H1 (cell line): ENCODE measurements around the gene RALGAPB. TPM values are rescaled to one million over a fixed set of nuclear protein-coding genes. Genes with fewer than 3 reads are reported as not detected.

Source experiments
- CTCF ChIA-PET: fragments of 300-600 bp; sonication (Branson Sonifier 250); formaldehyde crosslinking; loops from one replicate; lab custom pipeline; 2021; ENCODE audit not compliant: partially characterized antibody; lab: Charles Lee
- POLR2A ChIA-PET: fragments of 300-600 bp; sonication (Branson Sonifier 250); formaldehyde crosslinking; loops from one replicate; lab custom pipeline; 2021; ENCODE audit warnings: inconsistent platforms; ENCODE audit not compliant: partially characterized antibody; lab: Charles Lee
- DNase-seq, 2 experiments: peaks; one replicate each; pipeline versions ENCODE4 v3.0.0 to v3.0.0-alpha.2; 2010 to 2022; ENCODE audit warnings: low spot score in 2 of 2, low read depth in 1 of 2, mixed read lengths in 1 of 2
- FAIRE-seq: peaks from 2 replicates; lab custom pipeline; 2011; peaks lifted over from hg19 to GRCh38; lab: Jason Lieb, UNC
- H2AFZ ChIP-seq: 2 replicates; pipeline ENCODE4 v1.8.1; 2012; ENCODE audit warnings: low read length, inconsistent platforms
- H2AK5ac ChIP-seq: 2 replicates; pipeline ENCODE4 v1.6.1; 2013; ENCODE audit warnings: low read depth, low read length
- H2BK120ac ChIP-seq: replicated peaks from 2 replicates; pipeline ENCODE3; 2013; ENCODE audit warnings: low read depth, low read length, inconsistent platforms
- H2BK12ac ChIP-seq: 2 replicates; pipeline ENCODE4 v1.6.1; 2013; ENCODE audit warnings: low read depth, low read length
- H2BK15ac ChIP-seq: 2 replicates; pipeline ENCODE4 v1.6.1; 2013; ENCODE audit warnings: low read length
- H2BK20ac ChIP-seq: 2 replicates; pipeline ENCODE4 v1.6.1; 2013; ENCODE audit warnings: low read length
- H2BK5ac ChIP-seq: 2 replicates; pipeline ENCODE4 v1.6.1; 2013; ENCODE audit warnings: low read depth, low read length
- H3K14ac ChIP-seq: 2 replicates; pipeline ENCODE4 v1.6.1; 2013; ENCODE audit warnings: inconsistent platforms; ENCODE audit not compliant: insufficient read length
- H3K18ac ChIP-seq: 2 replicates; pipeline ENCODE4 v1.6.1; 2013; ENCODE audit warnings: low read length; ENCODE audit errors: extremely low read depth
- H3K23ac ChIP-seq: 2 replicates; pipeline ENCODE4 v1.6.1; 2013; ENCODE audit warnings: inconsistent platforms; ENCODE audit not compliant: insufficient read length
- H3K23me2 ChIP-seq: 2 replicates; pipeline ENCODE4 v1.6.1; 2013; ENCODE audit warnings: low read depth, low read length
- H3K27ac ChIP-seq: 2 replicates; pipeline ENCODE4 v1.6.1; 2011; ENCODE audit warnings: low read depth, low read length, inconsistent platforms
- H3K27me3 ChIP-seq, 4 experiments: replicated peaks in 1 of 4; 1 replicate in 1 of 4; 2 replicates in 3 of 4; pipeline versions ENCODE4 v1.6.1 to v1.8.1; 2011 to 2013; ENCODE audit warnings: low read length in 3 of 4, mild to moderate bottlenecking in 3 of 4, inconsistent platforms in 2 of 4, mixed read lengths in 2 of 4, moderate library complexity in 1 of 4; ENCODE audit not compliant: control insufficient read depth in 3 of 4, insufficient read depth in 3 of 4; ENCODE audit errors: extremely low read depth in 1 of 4
- H3K36me3 ChIP-seq, 4 experiments: 2 replicates each; pipeline versions ENCODE4 v1.6.1 to v1.8.1; 2011 to 2013; ENCODE audit warnings: mild to moderate bottlenecking in 4 of 4, low read length in 3 of 4, moderate library complexity in 2 of 4, control low read depth in 1 of 4, inconsistent platforms in 1 of 4; ENCODE audit not compliant: insufficient read depth in 4 of 4, control insufficient read depth in 2 of 4
- H3K4ac ChIP-seq: replicated peaks from 2 replicates; pipeline ENCODE3; 2013; ENCODE audit warnings: low read length, low read depth, mixed read lengths, inconsistent platforms; ENCODE audit not compliant: insufficient read length
- H3K4me1 ChIP-seq, 4 experiments: replicated peaks in 1 of 4; 1 replicate in 1 of 4; 2 replicates in 3 of 4; pipeline versions ENCODE4 v1.6.1 to v1.8.1; 2011 to 2013; ENCODE audit warnings: low read length in 3 of 4, inconsistent platforms in 2 of 4, mixed read lengths in 1 of 4; ENCODE audit not compliant: insufficient read depth in 4 of 4, control insufficient read depth in 3 of 4
- H3K4me2 ChIP-seq, 2 experiments: 2 replicates each; pipeline versions ENCODE4 v1.6.1 to v1.8.1; 2011 to 2013; ENCODE audit warnings: low read depth in 2 of 2, low read length in 2 of 2, control low read depth in 1 of 2, inconsistent platforms in 1 of 2, mild to moderate bottlenecking in 1 of 2; ENCODE audit not compliant: insufficient read depth in 1 of 2
- H3K4me3 ChIP-seq, 4 experiments: fragments of 200-600, 300-600 bp in 1 of 4; sonication (generic), shearing (Covaris generic), sonication (Bioruptor Twin) in 1 of 4; 2 replicates each; pipeline versions ENCODE4 v1.5.1 to v1.8.1; 2011 to 2016; ENCODE audit warnings: low read length in 4 of 4, low read depth in 3 of 4, control low read depth in 2 of 4, inconsistent platforms in 2 of 4, mild to moderate bottlenecking in 2 of 4, mixed read lengths in 1 of 4, moderate library complexity in 1 of 4; ENCODE audit not compliant: insufficient read depth in 2 of 4; ENCODE audit errors: extremely low read depth in 1 of 4
- H3K56ac ChIP-seq: replicated peaks from 2 replicates; pipeline ENCODE3; 2013; ENCODE audit warnings: low read depth, mild to moderate bottlenecking, mixed read lengths, low read length, inconsistent platforms; ENCODE audit not compliant: insufficient read length
- H3K79me1 ChIP-seq: 2 replicates; pipeline ENCODE4 v1.6.1; 2013; ENCODE audit warnings: low read depth, low read length, control low read depth
- H3K79me2 ChIP-seq, 2 experiments: 2 replicates each; pipeline versions ENCODE4 v1.6.1 to v1.8.1; 2012 to 2013; ENCODE audit warnings: low read length in 2 of 2, mild to moderate bottlenecking in 2 of 2, inconsistent platforms in 1 of 2; ENCODE audit not compliant: insufficient read depth in 2 of 2, control insufficient read depth in 1 of 2
- H3K9ac ChIP-seq, 4 experiments: replicated peaks in 1 of 4; 1 replicate in 1 of 4; 2 replicates in 3 of 4; pipeline versions ENCODE4 v1.6.1 to v1.8.1; 2011 to 2013; ENCODE audit warnings: low read depth in 3 of 4, low read length in 3 of 4, control low read depth in 2 of 4, mild to moderate bottlenecking in 2 of 4, moderate library complexity in 2 of 4, inconsistent platforms in 1 of 4; ENCODE audit errors: extremely low read depth in 1 of 4
- H3K9me3 ChIP-seq, 2 experiments: 2 replicates each; pipeline versions ENCODE4 v1.6.1 to v1.8.1; 2012 to 2013; ENCODE audit warnings: mild to moderate bottlenecking in 2 of 2, moderate library complexity in 2 of 2, control low read depth in 1 of 2, inconsistent platforms in 1 of 2, low read depth in 1 of 2, low read length in 1 of 2, mixed read lengths in 1 of 2; ENCODE audit not compliant: insufficient read depth in 2 of 2
- H4K20me1 ChIP-seq, 2 experiments: replicated peaks in 1 of 2; 2 replicates each; pipeline versions ENCODE3 to v1.8.1; 2011 to 2013; ENCODE audit warnings: inconsistent platforms in 2 of 2, low read length in 2 of 2, mild to moderate bottlenecking in 1 of 2; ENCODE audit not compliant: insufficient read depth in 2 of 2, control insufficient read depth in 1 of 2
- H4K5ac ChIP-seq: 2 replicates; pipeline ENCODE4 v1.6.1; 2013; ENCODE audit warnings: low read length, low read depth, mixed read lengths, inconsistent platforms; ENCODE audit not compliant: insufficient read length
- H4K8ac ChIP-seq: 2 replicates; pipeline ENCODE4 v1.8.0; 2013; ENCODE audit warnings: mild to moderate bottlenecking, moderate library complexity, low read length, inconsistent platforms; ENCODE audit not compliant: insufficient read depth; ENCODE audit errors: extremely low read depth
- H4K91ac ChIP-seq: replicated peaks from 2 replicates; pipeline ENCODE3; 2013; ENCODE audit warnings: low read length, mixed read lengths, inconsistent platforms; ENCODE audit not compliant: insufficient read length
- CTBP2 ChIP-seq: IDR thresholded peaks from 2 replicates; pipeline ENCODE4 v1.7.0; 2011; ENCODE audit warnings: borderline replicate concordance, mild to moderate bottlenecking, moderate library complexity, mixed read lengths, low read length; ENCODE audit not compliant: insufficient read depth, insufficient read length
- POLR2AphosphoS5 ChIP-seq: IDR thresholded peaks from 2 replicates; pipeline ENCODE4 v1.6.1; 2011; ENCODE audit warnings: low read depth, low read length
- SAP30 ChIP-seq: fragments of 300-600 bp; sonication (generic); IDR thresholded peaks from 2 replicates; pipeline ENCODE4 v1.7.1; 2012; ENCODE audit warnings: low read length, moderate library complexity, mild to moderate bottlenecking, inconsistent platforms; ENCODE audit not compliant: insufficient read depth, insufficient replicate concordance
- WGBS, 2 experiments: shearing (Covaris generic) in 1 of 2; methylation state at CpG; one replicate each; pipeline versions ENCODE4 v1.1.6 to v1.1.7; 2013 to 2015; ENCODE audit warnings: low lambda C conversion rate in 2 of 2, mixed read lengths in 2 of 2, inconsistent platforms in 1 of 2, low coverage in 1 of 2, missing lambda C conversion rate in 1 of 2; ENCODE audit not compliant: insufficient replicate concordance in 2 of 2, insufficient coverage in 1 of 2, insufficient read length in 1 of 2; ENCODE audit errors: extremely low coverage in 1 of 2, missing lambda C conversion rate in 1 of 2; 5-methylcytosine and 5-hydroxymethylcytosine counted together
- polyA plus RNA-seq, 7 experiments: library from polyadenylated mRNA; depleted of rRNA in 3 of 7; stranded (reverse) in 5 of 7; unstranded in 2 of 7; fragments of >200 nt in 5 of 7; fragments of 200-250 nt in 2 of 7; gene quantifications; 1 replicate in 5 of 7; 2 replicates in 1 of 7; 4 replicates in 1 of 7; pipeline versions ENCODE4 v1.2.1 to v1.2.3, GENCODE V29; 2011 to 2013; ENCODE audit warnings: missing spikeins in 2 of 7, mixed read lengths in 2 of 7
- total RNA-seq: library from RNA; stranded (reverse); fragmentation: NEBNext Ultra II Directional; extraction: Animal tissue kit (Norgen Biotek cat#: 25700); gene quantifications from 2 replicates; pipeline ENCODE4 v1.2.1, GENCODE V29; 2021

The RALGAPB gene
- total and polyA plus RNA-seq, 2 of the 8 experiments (the other 6 are each of a cell fraction or from before 2014, with no cell fraction given) = 10.6 to 35.1 TPM

DNA sequence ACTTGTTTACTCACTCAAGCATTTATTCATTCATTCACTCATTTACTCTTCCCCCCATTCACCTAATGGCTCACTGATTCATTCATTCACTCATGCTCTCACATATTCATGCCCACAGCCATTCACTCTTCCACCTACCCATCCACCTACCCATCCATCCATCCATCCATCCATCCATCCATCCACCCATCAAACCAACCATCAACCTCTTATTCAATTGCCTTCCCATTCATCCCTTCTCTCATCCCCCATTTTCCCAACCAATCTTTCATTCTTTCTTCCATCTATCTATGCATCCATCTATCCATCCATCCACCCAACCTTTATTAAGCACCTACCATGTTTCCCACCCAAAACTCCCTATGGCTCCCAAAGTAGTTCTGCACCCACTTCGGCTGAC lies 127.4 kb downstream of the RALGAPB start:
- 94% methylated on average over 1 of the region's 1 CpG; no CpG with 5 or more reads in 1 of the 2 experiments for WGBS, 2 experiments

More for the DNA sequence above, 127.4 kb downstream of the RALGAPB start:
- ChIA-PET POLR2A (no interaction called here), CTCF (interaction anchor here (1.3 to 1.4 kb wide), 2 partner anchors 13 to 23 kb away, joined by 3 read pairs; no protein-coding TSS in a partner anchor)
- Histone ChIP-seq H3K27ac (no peak overlapping the region), H3K79me2 (no peaks in the 10 kb centered on the region), H3K9me3 (no peaks in the 10 kb centered on the region), H3K18ac (no peak overlapping the region), H3K4ac (peak overlapping the region; percentile 33), H3K36me3 (no peaks in the 10 kb centered on the region), H4K91ac (no peak overlapping the region), H4K8ac (no peak overlapping the region), H3K27me3 (peaks cover 0 to 9% (median 4%) of the 10 kb centered on the region in 4 experiments; a peak in 4 of 7 replicates), H3K23ac (no peak overlapping the region), H2AK5ac (no peak overlapping the region), H4K5ac (no peak overlapping the region), H2BK120ac (peak overlapping the region; percentile 26), H3K23me2 (peaks cover 8% of the 10 kb centered on the region; the same call in 1 of the 2 replicates), H3K4me2 (no peak overlapping the region; a peak in 1 of 4 replicates), H3K4me3 (no peak overlapping the region), H2AFZ (no peak overlapping the region), H2BK12ac (0 out of 2 replicates have a peak overlapping the region, but pooled peaks have one; percentile 87), H3K56ac (no peak overlapping the region), H3K4me1 (peaks cover 0 to 16% (median 12%) of the 10 kb centered on the region in 4 experiments; a peak in 6 of 7 replicates), H4K20me1 (no peaks in the 10 kb centered on the region), H3K14ac (no peak overlapping the region), H2BK5ac (no peak overlapping the region), H3K9ac (no peak overlapping the region), H2BK15ac (no peak overlapping the region), H3K79me1 (no peaks in the 10 kb centered on the region), H2BK20ac (no peak overlapping the region)
- TF ChIP-seq SAP30 (no peak), CTBP2 (no peak), POLR2AphosphoS5 (no peak)
- no peak for FAIRE-seq
- DNase-seq = no peak
